Prostate gland (tissue), 2 donors: ENCODE data around the gene SPATA24. TPM values are rescaled to one million over a fixed set of nuclear protein-coding genes. Genes with fewer than 3 reads are reported as not detected.

Source experiments
- DNase-seq: peaks from one replicate; pipeline ENCODE4 v3.0.0-alpha.2; 2019; ENCODE audit warnings: low spot score
- H3K27ac ChIP-seq, 2 donors: fragments of 200-600 bp; sonication (generic); 2 replicates each; pipeline ENCODE4 v1.5.1; 2017 to 2019
- H3K27me3 ChIP-seq: fragments of 200-600 bp; sonication (generic); replicated peaks from 2 replicates; pipeline ENCODE4 v1.5.1; 2019; ENCODE audit not compliant: insufficient read depth
- H3K36me3 ChIP-seq, 2 donors: fragments of 200-600 bp; sonication (generic); 1 replicate in 1 of 2; 2 replicates in 1 of 2; pipeline versions ENCODE4 v1.5.1 to v1.8.1; 2017 to 2019
- H3K4me1 ChIP-seq: fragments of 200-600 bp; sonication (generic); replicated peaks from 2 replicates; pipeline ENCODE4 v1.5.1; 2019
- H3K4me3 ChIP-seq, 2 donors: fragments of 200-600 bp; sonication (generic); 2 replicates each; pipeline ENCODE4 v1.5.1; 2017 to 2019
- H3K9me3 ChIP-seq: fragments of 200-600 bp; sonication (generic); 2 replicates; pipeline ENCODE4 v1.5.1; 2017
- CTCF ChIP-seq, 4 experiments: fragments of 200-600 bp in 2 of 4; fragments of 450-650 bp in 2 of 4; sonication (generic) in 2 of 4; IDR thresholded peaks; 1 replicate in 3 of 4; 2 replicates in 1 of 4; pipeline ENCODE4 v1.5.1; 2016 to 2019; ENCODE audit warnings: antibody characterized with exemption in 4 of 4, mild to moderate bottlenecking in 2 of 4, moderate library complexity in 2 of 4
- POLR2A ChIP-seq: fragments of 450-650 bp; IDR thresholded peaks from one replicate; pipeline ENCODE4 v1.6.1; 2016; ENCODE audit warnings: antibody characterized with exemption, mild to moderate bottlenecking
- POLR2AphosphoS5 ChIP-seq: sonication (generic); formaldehyde crosslinking; IDR thresholded peaks from one replicate; pipeline ENCODE4 v1.6.1; 2017; ENCODE audit warnings: antibody characterized with exemption
- WGBS: methylation state at CpG from one replicate; pipeline ENCODE4 v1.1.5; 2018; 5-methylcytosine and 5-hydroxymethylcytosine counted together
- intact Hi-C: fragments of 100-400 bp; cut with DNase I; formaldehyde crosslinking; loops from one replicate; pipeline ENCODE4 v1.14.2; 2022
- total RNA-seq, 2 donors: library from RNA; depleted of rRNA; stranded (reverse); fragments of >200 nt; gene quantifications; one replicate each; pipeline ENCODE4 v1.1.0, GENCODE V29; 2016

SPATA24 gene
- total RNA-seq, 2 donors from 2014 or later: 4.4 to 27.3 TPM

- 85% methylated on average over 28 of the region's 28 CpGs for WGBS
Measured at GRCh38 chr5:139381837-139382761, 21.8 kb downstream of the SPATA24 start.

GRCh38 chr5:139379626-139380449 is 24.1 kb downstream of the SPATA24 start:
- H3K4me1 ChIP-seq: peaks cover 10% of the 10 kb centered on the region
- intact Hi-C loops: no loop called here
- H3K9me3 ChIP-seq: no peaks in the 10 kb centered on the region
- TF ChIP-seq CTCF (IDR thresholded peaks at IDR 0.05) (no peak), POLR2A (no peak), POLR2AphosphoS5 (no peak)
- H3K36me3 ChIP-seq: no peaks in the 10 kb centered on the region
- 88% methylated on average over 14 of the region's 15 CpGs for WGBS
- no peak overlapping the region for H3K27ac ChIP-seq
- no peak overlapping the region for H3K4me3 ChIP-seq
- no peak for DNase-seq
- H3K27me3 ChIP-seq: no peaks in the 10 kb centered on the region

More at GRCh38 chr5:139381837-139382761, 21.8 kb downstream of the SPATA24 start:
- TF ChIP-seq CTCF (IDR thresholded peaks at IDR 0.05) (no peak), POLR2AphosphoS5 (no peak), POLR2A (no peak)
- Histone ChIP-seq H3K4me1 (peaks cover 13% of the 10 kb centered on the region), H3K4me3 (no peak overlapping the region), H3K9me3 (no peaks in the 10 kb centered on the region), H3K27me3 (no peaks in the 10 kb centered on the region), H3K27ac (no peak overlapping the region), H3K36me3 (no peaks in the 10 kb centered on the region)
- intact Hi-C loops: no loop called here
- no peak for DNase-seq

- intact Hi-C loops: no loop called here
- TF ChIP-seq CTCF (IDR thresholded peaks at IDR 0.05): no peak
- TF ChIP-seq POLR2AphosphoS5: no peak
- no peak for TF ChIP-seq POLR2A
- H3K27ac ChIP-seq: no peak overlapping the region
- no peak overlapping the region for H3K4me3 ChIP-seq
- H3K36me3 ChIP-seq: no peaks in the 10 kb centered on the region
- no peaks in the 10 kb centered on the region for H3K9me3 ChIP-seq
- H3K4me1 ChIP-seq: peaks cover 8% of the 10 kb centered on the region
- no peaks in the 10 kb centered on the region for H3K27me3 ChIP-seq
- DNase-seq: no peak
- 79% methylated on average over 13 of the region's 13 CpGs for WGBS
Measured at GRCh38 chr5:139378941-139379361, 24.9 kb downstream of the SPATA24 start.

- WGBS: 74% methylated on average over 47 of the region's 47 CpGs
- H3K27me3 ChIP-seq: no peaks in the 10 kb centered on the region
- no peak for DNase-seq
- no peak overlapping the region for H3K4me3 ChIP-seq
- H3K9me3 ChIP-seq: no peaks in the 10 kb centered on the region
- intact Hi-C loops: no loop called here
- no peak for TF ChIP-seq POLR2A
- no peak for TF ChIP-seq CTCF (IDR thresholded peaks at IDR 0.05)
- no peak for TF ChIP-seq POLR2AphosphoS5
- peaks cover 6% of the 10 kb centered on the region for H3K4me1 ChIP-seq
- no peaks in the 10 kb centered on the region for H3K36me3 ChIP-seq
- H3K27ac ChIP-seq: no peak overlapping the region
Measured at GRCh38 chr5:139378101-139378825, 25.6 kb downstream of the SPATA24 start.
